Esophagus muscularis mucosa (tissue), 4 donors: Measurements from ENCODE around the gene SFT2D1.

Experiments used
- CTCF ChIP-seq, 3 experiments: fragments of 200-600 bp in 2 of 3; fragments of 450-650 bp in 1 of 3; sonication (generic) in 2 of 3; IDR thresholded peaks; one replicate each; pipeline ENCODE4 v1.5.1; 2017 to 2019; ENCODE audit warnings: antibody characterized with exemption in 3 of 3, mild to moderate bottlenecking in 2 of 3, moderate library complexity in 1 of 3
- EP300 ChIP-seq: sonication (generic); formaldehyde crosslinking; IDR thresholded peaks from one replicate; pipeline ENCODE4 v1.6.1; 2017; ENCODE audit warnings: antibody characterized with exemption
- POLR2A ChIP-seq: fragments of 450-650 bp; IDR thresholded peaks from one replicate; pipeline ENCODE4 v1.6.1; 2017; ENCODE audit warnings: antibody characterized with exemption, moderate library complexity, mild to moderate bottlenecking, low read depth

- TF ChIP-seq CTCF (IDR thresholded peaks at IDR 0.05) (no peak), POLR2A (no peak), EP300 (no peak)
Observed at GRCh38 chr6:166281104-166281503, 61.2 kb downstream of the SFT2D1 start.
